Esophagus muscularis mucosa (tissue), 3 donors: ENCODE results near the gene ZNF76.

Experiments used
- EP300 ChIP-seq: sonication (generic); formaldehyde crosslinking; IDR thresholded peaks from one replicate; pipeline ENCODE4 v1.6.1; 2017; ENCODE audit warnings: antibody characterized with exemption
- TF ChIP-seq, protein P1 (sequence below), 3 experiments: fragments of 200-600 bp in 2 of 3; fragments of 450-650 bp in 1 of 3; sonication (generic) in 2 of 3; IDR thresholded peaks; one replicate each; pipeline ENCODE4 v1.5.1; 2017 to 2019; ENCODE audit warnings: antibody characterized with exemption in 3 of 3, mild to moderate bottlenecking in 2 of 3, moderate library complexity in 1 of 3

DNA sequence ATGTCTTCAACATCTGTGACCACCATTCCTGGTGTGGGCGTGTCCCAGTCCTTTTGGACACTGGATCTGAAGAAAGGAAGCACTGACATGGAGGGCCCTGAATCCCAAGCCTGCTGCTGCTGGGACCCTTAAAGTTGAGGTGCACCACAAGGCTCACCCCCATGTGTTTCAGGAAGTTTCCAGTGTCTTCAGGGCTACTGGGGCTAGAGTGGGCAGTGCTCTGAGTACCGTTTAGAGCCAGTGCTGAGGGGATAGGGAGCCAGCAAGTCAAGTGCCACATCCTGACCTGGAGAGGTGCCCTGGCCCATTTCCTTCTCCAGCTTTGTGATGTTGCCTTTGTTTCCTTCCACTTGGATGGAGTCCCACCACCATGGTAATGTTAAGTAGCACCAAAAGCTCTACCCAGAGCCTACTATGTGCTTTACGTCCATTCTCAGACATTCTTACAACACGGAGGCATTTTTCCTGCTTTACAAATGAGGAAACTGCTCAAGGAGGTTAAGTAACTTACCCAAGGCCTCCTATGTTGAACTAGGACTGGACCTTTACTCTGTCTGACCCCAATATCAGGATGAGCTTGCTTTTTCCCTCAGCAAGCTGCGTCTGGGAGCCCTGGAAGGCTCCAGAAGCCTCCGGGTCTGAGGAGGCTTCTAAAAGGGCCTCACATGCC, 37.5 kb downstream of the ZNF76 start:
- TF ChIP-seq, protein P1, sequence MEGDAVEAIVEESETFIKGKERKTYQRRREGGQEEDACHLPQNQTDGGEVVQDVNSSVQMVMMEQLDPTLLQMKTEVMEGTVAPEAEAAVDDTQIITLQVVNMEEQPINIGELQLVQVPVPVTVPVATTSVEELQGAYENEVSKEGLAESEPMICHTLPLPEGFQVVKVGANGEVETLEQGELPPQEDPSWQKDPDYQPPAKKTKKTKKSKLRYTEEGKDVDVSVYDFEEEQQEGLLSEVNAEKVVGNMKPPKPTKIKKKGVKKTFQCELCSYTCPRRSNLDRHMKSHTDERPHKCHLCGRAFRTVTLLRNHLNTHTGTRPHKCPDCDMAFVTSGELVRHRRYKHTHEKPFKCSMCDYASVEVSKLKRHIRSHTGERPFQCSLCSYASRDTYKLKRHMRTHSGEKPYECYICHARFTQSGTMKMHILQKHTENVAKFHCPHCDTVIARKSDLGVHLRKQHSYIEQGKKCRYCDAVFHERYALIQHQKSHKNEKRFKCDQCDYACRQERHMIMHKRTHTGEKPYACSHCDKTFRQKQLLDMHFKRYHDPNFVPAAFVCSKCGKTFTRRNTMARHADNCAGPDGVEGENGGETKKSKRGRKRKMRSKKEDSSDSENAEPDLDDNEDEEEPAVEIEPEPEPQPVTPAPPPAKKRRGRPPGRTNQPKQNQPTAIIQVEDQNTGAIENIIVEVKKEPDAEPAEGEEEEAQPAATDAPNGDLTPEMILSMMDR (IDR thresholded peaks at IDR 0.05), result no peak
- no peak for TF ChIP-seq EP300
